GM06990 (cell line): ENCODE data around the gene FBXO34.

ENCODE experiments used
- DNase-seq: peaks from one replicate; pipeline ENCODE4 v3.0.0-alpha.2; 2011; ENCODE audit not compliant: insufficient read length; ENCODE audit errors: extremely low read depth
- H3K27me3 ChIP-seq: replicated peaks from 2 replicates; pipeline ENCODE4 v1.6.0; 2011; ENCODE audit warnings: low read length; ENCODE audit not compliant: control insufficient read depth, insufficient read depth
- H3K36me3 ChIP-seq: 2 replicates; pipeline ENCODE4 v1.5.1; 2011; ENCODE audit warnings: low read length; ENCODE audit not compliant: control insufficient read depth, insufficient read depth
- H3K4me3 ChIP-seq: replicated peaks from 2 replicates; pipeline ENCODE4 v1.5.1; 2011; ENCODE audit warnings: low read depth, mild to moderate bottlenecking, control low read depth, low read length
- TF ChIP-seq, protein P1 (sequence below): IDR thresholded peaks from 2 replicates; pipeline ENCODE4 v1.5.1; 2011; ENCODE audit warnings: low read length, control low read depth, mild to moderate bottlenecking, inconsistent platforms; ENCODE audit not compliant: insufficient read depth, poor library complexity, severe bottlenecking

FBXO34 gene

GRCh38 chr14:55350461-55350860, 79.2 kb downstream of the FBXO34 start:
- no peak for DNase-seq

DNA sequence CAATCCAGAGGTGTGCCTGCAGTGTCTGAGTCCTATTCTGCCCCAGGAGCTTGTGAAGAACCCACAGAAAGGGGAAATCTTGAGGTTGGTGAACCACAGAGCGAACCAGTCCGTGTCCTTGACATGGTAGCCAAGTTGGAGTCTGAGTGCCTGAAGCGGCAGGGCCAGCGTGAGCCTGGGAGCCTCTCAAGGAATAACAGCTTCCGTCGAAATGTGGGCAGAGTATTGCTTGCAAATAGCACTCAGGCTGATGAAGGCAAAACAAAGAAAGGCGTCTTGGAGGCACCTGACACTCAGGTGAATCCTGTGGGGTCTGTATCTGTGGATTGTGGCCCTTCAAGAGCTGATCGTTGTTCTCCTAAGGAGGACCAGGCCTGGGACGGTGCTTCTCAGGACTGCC, 79.9 kb downstream of the FBXO34 start:
- TF ChIP-seq, protein P1, sequence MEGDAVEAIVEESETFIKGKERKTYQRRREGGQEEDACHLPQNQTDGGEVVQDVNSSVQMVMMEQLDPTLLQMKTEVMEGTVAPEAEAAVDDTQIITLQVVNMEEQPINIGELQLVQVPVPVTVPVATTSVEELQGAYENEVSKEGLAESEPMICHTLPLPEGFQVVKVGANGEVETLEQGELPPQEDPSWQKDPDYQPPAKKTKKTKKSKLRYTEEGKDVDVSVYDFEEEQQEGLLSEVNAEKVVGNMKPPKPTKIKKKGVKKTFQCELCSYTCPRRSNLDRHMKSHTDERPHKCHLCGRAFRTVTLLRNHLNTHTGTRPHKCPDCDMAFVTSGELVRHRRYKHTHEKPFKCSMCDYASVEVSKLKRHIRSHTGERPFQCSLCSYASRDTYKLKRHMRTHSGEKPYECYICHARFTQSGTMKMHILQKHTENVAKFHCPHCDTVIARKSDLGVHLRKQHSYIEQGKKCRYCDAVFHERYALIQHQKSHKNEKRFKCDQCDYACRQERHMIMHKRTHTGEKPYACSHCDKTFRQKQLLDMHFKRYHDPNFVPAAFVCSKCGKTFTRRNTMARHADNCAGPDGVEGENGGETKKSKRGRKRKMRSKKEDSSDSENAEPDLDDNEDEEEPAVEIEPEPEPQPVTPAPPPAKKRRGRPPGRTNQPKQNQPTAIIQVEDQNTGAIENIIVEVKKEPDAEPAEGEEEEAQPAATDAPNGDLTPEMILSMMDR = no peak
- peaks cover 6% of the 10 kb centered on the region for H3K36me3 ChIP-seq
- H3K27me3 ChIP-seq = no peaks in the 10 kb centered on the region
- no peak for DNase-seq
- no peak overlapping the region for H3K4me3 ChIP-seq

More at GRCh38 chr14:55350461-55350860, 79.2 kb downstream of the FBXO34 start:
- Histone ChIP-seq H3K27me3 (no peaks in the 10 kb centered on the region), H3K4me3 (no peak overlapping the region), H3K36me3 (peaks cover 6% of the 10 kb centered on the region)
- TF ChIP-seq, protein P1 = no peak

DNA sequence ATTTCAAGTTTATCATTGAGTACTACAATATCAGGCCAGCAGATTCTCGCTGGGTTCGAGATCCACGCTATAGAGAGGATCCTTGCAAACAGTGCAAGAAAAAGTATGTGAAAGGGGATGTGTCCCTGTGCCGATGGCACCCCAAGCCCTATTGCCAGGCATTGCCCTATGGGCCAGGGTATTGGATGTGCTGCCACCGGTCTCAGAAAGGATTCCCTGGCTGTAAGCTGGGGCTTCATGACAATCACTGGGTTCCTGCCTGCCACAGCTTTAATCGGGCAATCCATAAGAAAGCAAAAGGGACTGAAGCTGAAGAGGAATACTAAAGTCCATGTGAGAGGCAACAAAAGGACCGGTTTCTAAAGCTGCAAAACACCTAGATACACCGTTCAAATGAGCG, 81.0 kb downstream of the FBXO34 start:
- Histone ChIP-seq H3K4me3 (no peak overlapping the region), H3K36me3 (peaks cover 6% of the 10 kb centered on the region), H3K27me3 (no peaks in the 10 kb centered on the region)
- TF ChIP-seq, protein P1 = no peak
- DNase-seq = no peak

DNA sequence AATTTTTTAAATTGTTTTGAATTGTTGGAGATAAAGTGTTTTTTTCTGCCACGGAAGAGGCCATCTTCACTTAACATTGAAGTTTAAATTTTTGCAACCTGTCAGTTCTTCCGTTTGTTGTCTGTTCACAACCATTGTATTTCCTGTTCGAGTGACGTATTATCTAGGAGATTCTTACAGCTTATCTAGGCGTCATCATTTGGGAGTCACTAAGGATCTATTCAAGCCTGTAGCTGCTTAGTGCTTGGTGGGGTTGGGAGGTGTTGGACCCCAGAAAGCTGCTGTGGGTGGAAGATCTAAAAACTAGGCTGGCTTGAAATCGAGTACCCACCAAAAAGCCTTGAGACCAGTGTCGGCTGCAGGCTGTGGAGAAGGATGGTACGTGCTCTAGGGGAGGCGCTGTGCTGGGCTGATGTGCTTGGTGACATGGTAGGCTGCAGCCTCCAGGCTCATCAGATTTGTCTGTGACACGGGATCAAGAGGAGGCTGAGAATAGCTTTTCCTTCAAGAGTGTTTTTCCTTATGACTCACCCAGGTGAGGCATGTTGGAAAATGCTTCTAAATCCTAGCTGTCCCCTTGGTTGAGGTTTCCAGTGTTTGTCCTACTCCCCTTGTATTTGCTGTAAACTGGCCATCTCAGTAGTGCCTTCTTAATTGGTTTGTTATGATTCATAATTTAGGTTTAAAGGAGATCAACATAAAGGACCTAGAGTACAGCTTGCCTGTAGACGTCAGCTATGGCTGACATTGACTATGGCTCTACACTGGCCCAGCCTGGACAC, 82.7 kb downstream of the FBXO34 start:
- H3K27me3 ChIP-seq = no peaks in the 10 kb centered on the region
- no peak for DNase-seq
- peaks cover 6% of the 10 kb centered on the region for H3K36me3 ChIP-seq
- H3K4me3 ChIP-seq = no peak overlapping the region
- TF ChIP-seq, protein P1 = peak; percentile 4

- Histone ChIP-seq H3K36me3 (peaks cover 6% of the 10 kb centered on the region), H3K4me3 (no peak overlapping the region), H3K27me3 (no peaks in the 10 kb centered on the region)
- DNase-seq = no peak
- TF ChIP-seq, protein P1 = peak; percentile 79
Observed at GRCh38 chr14:55354500-55354899, 83.3 kb downstream of the FBXO34 start.
